ENCODE data around the gene SLC35B2. TPM values are rescaled to one million over a fixed set of nuclear protein-coding genes. Genes with fewer than 3 reads are reported as not detected.

SLC35B2 gene
- total RNA-seq, 2 donors from 2014 or later, result 44.5 to 59.9 TPM

GRCh38 chr6:44207966-44208365 lies 49.4 kb downstream of the SLC35B2 start:
- no peak for DNase-seq (ENCODE audit: low spot score)
- no peaks in the 10 kb centered on the region for H3K36me3 ChIP-seq
- no peaks in the 10 kb centered on the region for H3K27me3 ChIP-seq (replicated peaks; ENCODE audit: insufficient read depth)
- no peaks in the 10 kb centered on the region for H3K4me1 ChIP-seq (replicated peaks)
- H3K4me3 ChIP-seq, result no peak overlapping the region
- TF ChIP-seq CTCF (IDR thresholded peaks at IDR 0.05), result no peak
- TF ChIP-seq POLR2AphosphoS5 (IDR thresholded peaks at IDR 0.05), result no peak
- no peak for TF ChIP-seq POLR2A (IDR thresholded peaks at IDR 0.05)
- no peaks in the 10 kb centered on the region for H3K9me3 ChIP-seq
- intact Hi-C loops (cut with DNase I), result no loop called here
- WGBS, result 95% methylated on average over 6 of the region's 6 CpGs
- no peak overlapping the region for H3K27ac ChIP-seq

MicroRNAs within 50 kb of the gene (microRNA counts, 767-probe panel; counts per million panel counts)
- 431 to 1,117 counts per million in 2 donors for microRNA hsa-miR-4647

Small RNA genes lying within 50 kb of the gene (small RNA-seq; reads per million reads assigned to genes)
- gene RN7SL811P, result 0 reads per million in 2 donors

Other genes starting within 250 kb of the SLC35B2 start
- gene MRPL14, start 130.1 kb downstream of the SLC35B2 start, total RNA-seq, result 10 to 100 TPM; 35.7 to 48.1 TPM
- 100 to 1,000 TPM in 1 of 2 donors, 10 to 100 TPM in 1; 50.9 to 113 TPM for gene TMEM63B, start 130.0 kb downstream of the SLC35B2 start, total RNA-seq
- gene CAPN11, start 98.7 kb downstream of the SLC35B2 start, total RNA-seq, result 1 to 10 TPM in 1 of 2 donors, not detected in 1; 5.9 TPM
- gene MYMX, start 40.6 kb downstream of the SLC35B2 start, total RNA-seq, result not detected
- gene SLC29A1, start 33.9 kb downstream of the SLC35B2 start, total RNA-seq, result 10 to 100 TPM; 18.5 to 58.9 TPM
- gene HSP90AB1, start 10.4 kb downstream of the SLC35B2 start, total RNA-seq, result 100 to 1,000 TPM; 650 to 805 TPM
- gene NFKBIE, start 8.0 kb upstream of the SLC35B2 start, total RNA-seq, result 10 to 100 TPM; 20.8 to 34.4 TPM
- 1 to 10 TPM in 1 of 2 donors, under 1 TPM in 1; 0.09 to 1.1 TPM for gene TMEM151B, start 12.9 kb upstream of the SLC35B2 start, total RNA-seq
- 10 to 100 TPM; 17.4 to 19.4 TPM for gene AARS2, start 55.8 kb upstream of the SLC35B2 start, total RNA-seq
- gene SPATS1, start 85.1 kb upstream of the SLC35B2 start, total RNA-seq, result 1 to 10 TPM in 1 of 2 donors, not detected in 1; 2.0 TPM
- 10 to 100 TPM; 18.0 to 18.9 TPM for gene CDC5L, start 130.2 kb upstream of the SLC35B2 start, total RNA-seq